ENCODE measurements around the gene PPM1E. TPM values are rescaled to one million over a fixed set of nuclear protein-coding genes. Genes with fewer than 3 reads are reported as not detected.

Gene PPM1E
- total RNA-seq, 1 experiment from 2014 or later, result 7.1 TPM

DNA sequence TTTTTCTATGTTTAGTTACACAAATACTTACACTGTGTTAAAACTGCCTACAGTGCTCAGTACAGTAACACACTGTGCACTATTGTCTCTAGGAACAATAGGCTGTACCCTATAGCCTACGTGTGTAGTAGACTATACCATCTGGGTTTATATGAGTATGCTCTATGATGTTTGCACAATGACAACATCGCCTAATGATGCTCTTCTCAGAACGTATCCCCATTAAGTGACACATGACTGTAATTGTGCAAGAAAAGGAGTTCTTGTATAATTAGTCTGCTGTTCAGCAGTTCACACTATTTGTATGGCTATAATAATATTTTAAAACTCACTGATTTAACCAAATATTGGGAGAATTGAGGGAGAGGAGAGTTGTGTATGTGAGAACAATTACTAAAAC, 177.3 kb downstream of the PPM1E start:
- no peak overlapping the region for H2BK5ac ChIP-seq (ENCODE audit: insufficient read length, low read length)
- no peak overlapping the region for H3K4me2 ChIP-seq (ENCODE audit: insufficient read depth, insufficient read length, low read length)
- no peaks in the 10 kb centered on the region for H3K27me3 ChIP-seq (ENCODE audit: insufficient read depth, low read length)
- no peak overlapping the region for H2BK20ac ChIP-seq (ENCODE audit: low read depth, low read length, poor library complexity, severe bottlenecking)
- Mint-ChIP-seq H3K36me3 (ENCODE audit: insufficient read depth in 1 of 3, low read depth in 3 of 3) (no peaks in the 10 kb centered on the region; a peak in 1 of 7 replicates), H3K9me3 (no peaks in the 10 kb centered on the region), H3K27me3 (ENCODE audit: low read depth) (no peaks in the 10 kb centered on the region), H3K4me1 (no peaks in the 10 kb centered on the region), H3K27ac (no peak overlapping the region), H3K4me3 (no peak overlapping the region)
- no peak overlapping the region for H2BK120ac ChIP-seq (ENCODE audit: low read depth, low read length, poor library complexity, severe bottlenecking)
- H4K5ac ChIP-seq (ENCODE audit: insufficient read length, low read depth, low read length), result no peak overlapping the region
- DNase-seq, result no peak
- TF ChIP-seq, protein P1, sequence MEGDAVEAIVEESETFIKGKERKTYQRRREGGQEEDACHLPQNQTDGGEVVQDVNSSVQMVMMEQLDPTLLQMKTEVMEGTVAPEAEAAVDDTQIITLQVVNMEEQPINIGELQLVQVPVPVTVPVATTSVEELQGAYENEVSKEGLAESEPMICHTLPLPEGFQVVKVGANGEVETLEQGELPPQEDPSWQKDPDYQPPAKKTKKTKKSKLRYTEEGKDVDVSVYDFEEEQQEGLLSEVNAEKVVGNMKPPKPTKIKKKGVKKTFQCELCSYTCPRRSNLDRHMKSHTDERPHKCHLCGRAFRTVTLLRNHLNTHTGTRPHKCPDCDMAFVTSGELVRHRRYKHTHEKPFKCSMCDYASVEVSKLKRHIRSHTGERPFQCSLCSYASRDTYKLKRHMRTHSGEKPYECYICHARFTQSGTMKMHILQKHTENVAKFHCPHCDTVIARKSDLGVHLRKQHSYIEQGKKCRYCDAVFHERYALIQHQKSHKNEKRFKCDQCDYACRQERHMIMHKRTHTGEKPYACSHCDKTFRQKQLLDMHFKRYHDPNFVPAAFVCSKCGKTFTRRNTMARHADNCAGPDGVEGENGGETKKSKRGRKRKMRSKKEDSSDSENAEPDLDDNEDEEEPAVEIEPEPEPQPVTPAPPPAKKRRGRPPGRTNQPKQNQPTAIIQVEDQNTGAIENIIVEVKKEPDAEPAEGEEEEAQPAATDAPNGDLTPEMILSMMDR (conservative IDR thresholded peaks at IDR 0.05), result no peak
- no peaks in the 10 kb centered on the region for H3K79me2 ChIP-seq (ENCODE audit: insufficient read depth, low read length)
- no peak overlapping the region for H3K14ac ChIP-seq (ENCODE audit: insufficient read depth, low read length)
- no peak overlapping the region for H3K18ac ChIP-seq (ENCODE audit: insufficient read length, low read depth, low read length)
- H2BK15ac ChIP-seq (ENCODE audit: low read depth, low read length), result no peak overlapping the region
- H3K56ac ChIP-seq (ENCODE audit: insufficient read length, low read depth, low read length), result no peak overlapping the region
- no peak overlapping the region for H4K8ac ChIP-seq (replicated peaks; ENCODE audit: insufficient read length, low read depth, low read length)
- H3K4ac ChIP-seq (ENCODE audit: low read depth, low read length), result no peak overlapping the region
- no peak overlapping the region for H2AK5ac ChIP-seq (ENCODE audit: insufficient read length, low read length)
- no peak overlapping the region for H3T11ph ChIP-seq (ENCODE audit: low read length)
- WGBS (ENCODE audit: extremely low coverage, insufficient read length, low lambda C conversion rate), result no CpG with 5 or more reads among the region's 3 CpGs
- no peaks in the 10 kb centered on the region for H3K4me1 ChIP-seq (ENCODE audit: insufficient read depth, low read length)
- H2AFZ ChIP-seq (ENCODE audit: low read length), result no peak overlapping the region
- H3K23me2 ChIP-seq (ENCODE audit: insufficient read length, low read depth, low read length, poor library complexity, severe bottlenecking), result no peaks in the 10 kb centered on the region
- H3K79me1 ChIP-seq (ENCODE audit: insufficient read depth, low read depth, low read length, poor library complexity, severe bottlenecking), result no peaks in the 10 kb centered on the region
- H3K9me3 ChIP-seq (ENCODE audit: control insufficient read depth, low read depth, low read length), result no peaks in the 10 kb centered on the region
- H4K20me1 ChIP-seq (ENCODE audit: control insufficient read depth, insufficient read depth, insufficient read length), result no peaks in the 10 kb centered on the region
- no peak overlapping the region for H3K9ac ChIP-seq (ENCODE audit: extremely low read depth, insufficient read length, low read length)
- no peak overlapping the region for H4K91ac ChIP-seq (ENCODE audit: insufficient read length, low read depth, low read length)
- no peak overlapping the region for H2BK12ac ChIP-seq (ENCODE audit: insufficient read length, low read depth, low read length)
- no peak overlapping the region for H3K23ac ChIP-seq (ENCODE audit: insufficient read length, low read depth, low read length)
- H3K27ac ChIP-seq (ENCODE audit: insufficient read length, low read depth, low read length), result no peak overlapping the region

Measured in H9 (cell line).